GM11168 (cell line): ENCODE measurements around the gene FGF2.

ENCODE experiments used
- in situ Hi-C: fragments of 300-500 bp; cut with MboI; formaldehyde crosslinking; loops from one replicate; pipeline ENCODE4 v1.12.0; 2022; ENCODE audit warnings: low sequenced_read_pairs; ENCODE audit not compliant: unreplicated experiment

Gene FGF2

DNA sequence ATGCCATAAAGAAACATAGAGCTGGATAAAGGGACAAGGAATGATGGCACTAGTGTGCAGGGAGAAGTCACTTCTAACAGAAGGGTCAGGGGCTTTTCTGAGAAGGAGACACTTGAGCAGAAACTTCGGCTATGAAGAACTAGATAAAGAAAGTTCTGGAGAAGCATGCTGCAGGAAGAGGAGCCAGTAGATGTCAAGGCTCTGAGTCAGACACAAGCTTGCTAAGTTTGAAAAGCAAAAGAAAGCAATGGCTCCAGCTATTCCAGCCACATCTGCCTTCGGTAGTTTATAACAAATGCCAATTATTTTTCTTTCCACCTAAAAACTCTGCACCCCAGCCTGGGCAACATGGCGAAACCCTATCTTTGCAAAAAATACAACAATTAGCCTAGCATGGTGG lies 88.3 kb downstream of the FGF2 start:
- in situ Hi-C loops, result no loop called here

DNA sequence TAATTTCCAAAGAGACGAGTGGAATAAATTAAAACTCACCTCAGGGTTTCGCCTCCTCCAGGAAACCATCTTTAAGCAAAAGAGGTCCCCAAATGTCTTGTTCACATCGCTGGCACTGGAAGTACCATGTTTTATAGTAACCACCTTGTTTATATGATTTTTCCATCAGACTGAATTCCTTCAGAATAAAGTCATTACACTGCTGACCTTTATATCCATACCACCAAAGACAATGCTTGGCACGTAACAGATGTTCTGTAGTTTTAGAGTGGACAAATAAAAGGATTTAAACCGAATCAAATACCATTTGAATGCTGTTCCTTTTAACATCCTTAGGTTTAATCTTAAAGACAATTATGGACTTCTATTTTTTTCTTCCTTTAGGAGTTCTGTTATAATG lies 91.1 kb downstream of the FGF2 start:
- in situ Hi-C loops, result no loop called here

DNA sequence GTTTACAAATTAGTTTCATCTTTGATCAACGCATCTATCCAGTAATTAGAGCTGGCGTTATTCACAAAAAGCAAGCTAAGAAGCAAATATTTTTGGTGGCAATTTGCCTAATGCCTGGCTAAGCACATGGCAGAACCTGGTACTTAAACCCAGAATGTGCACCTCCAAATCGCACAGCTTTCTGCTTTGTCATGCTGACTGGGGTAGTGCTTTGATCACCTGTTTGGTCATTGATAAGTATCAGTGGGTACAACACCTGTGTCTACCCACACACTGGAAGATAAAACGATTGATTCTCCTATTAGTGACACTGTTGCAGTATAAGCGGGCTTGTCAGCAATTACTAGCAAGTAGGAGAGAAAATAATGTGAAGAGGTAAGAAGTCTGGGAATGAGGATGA lies 93.8 kb downstream of the FGF2 start:
- in situ Hi-C loops, result loop anchor here (5.0 kb wide), 1 partner anchor 168 kb away; no protein-coding TSS in a partner anchor

DNA sequence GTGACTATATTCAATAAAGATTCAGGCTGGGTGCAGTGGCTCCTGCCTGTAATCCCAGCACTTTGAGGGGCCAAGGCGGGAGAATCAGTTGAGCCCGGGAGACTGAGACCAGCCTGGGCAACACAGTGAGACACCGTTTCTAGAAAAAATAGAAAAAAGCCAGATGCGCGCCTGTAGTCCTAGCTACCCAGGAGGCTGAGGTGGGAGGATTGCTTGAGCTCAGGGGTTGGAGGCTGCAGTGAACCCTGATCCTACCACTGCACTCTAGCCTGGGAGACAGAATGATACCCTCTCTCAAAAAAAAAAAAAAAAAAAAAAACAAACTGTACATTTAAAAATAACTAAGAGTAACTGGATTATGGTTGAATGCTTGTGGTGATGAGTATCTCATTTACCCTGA lies 94.7 kb downstream of the FGF2 start:
- in situ Hi-C loops, result loop anchor here (5.0 kb wide), 1 partner anchor 169 kb away; no protein-coding TSS in a partner anchor

DNA sequence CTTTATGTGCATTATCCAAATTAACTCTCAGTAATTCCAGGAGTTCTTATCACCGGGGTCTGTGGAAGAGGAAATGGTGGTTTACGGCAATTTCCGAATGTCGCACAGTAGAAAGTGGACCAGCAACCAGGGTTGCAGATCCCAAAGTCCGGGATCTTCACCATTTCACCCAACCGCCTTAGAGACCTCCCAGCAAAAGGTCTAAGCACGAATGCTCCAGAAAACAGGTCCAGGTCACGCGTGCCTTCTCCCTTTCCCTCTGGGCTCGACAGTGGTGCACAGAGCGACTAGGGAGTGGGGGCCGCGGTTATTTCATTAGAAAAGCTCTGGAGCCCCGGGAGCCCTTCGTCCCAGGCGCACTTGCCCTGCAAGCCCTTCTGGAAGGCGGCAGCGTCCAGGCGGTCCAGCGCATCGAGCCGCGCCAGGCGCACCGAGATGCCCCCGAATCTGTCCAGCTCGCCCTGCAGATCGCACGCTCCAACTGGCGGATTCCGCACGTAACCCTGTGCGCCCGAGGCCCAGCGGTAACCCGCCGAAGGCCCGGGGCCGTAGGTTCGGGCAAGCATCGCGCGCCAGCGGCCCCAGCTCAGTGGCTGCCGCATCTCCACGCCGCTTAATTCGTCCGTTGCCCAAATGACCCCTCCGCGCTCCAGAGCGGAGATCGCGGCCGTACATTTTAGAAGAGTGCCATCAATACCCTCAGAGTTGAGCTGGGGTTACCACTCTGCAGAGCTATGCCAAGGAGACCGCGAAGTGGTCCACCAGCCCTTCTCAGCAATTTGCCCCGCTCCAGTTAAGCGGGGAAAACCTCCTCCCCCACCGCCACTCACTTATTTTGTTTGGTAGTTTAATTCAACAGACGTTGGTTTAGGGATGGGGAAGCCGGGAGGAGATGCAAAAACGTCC lies 95.6 kb downstream of the FGF2 start, which contains the start of gene NUDT6:
TSS of gene NUDT6 (minus strand) at position 627 of the 906 bp plus-strand sequence. CDS start at position 602, 25 bp downstream.
- in situ Hi-C loops, result loop anchor here (5.0 kb wide), 1 partner anchor 170 kb away; no protein-coding TSS in a partner anchor

DNA sequence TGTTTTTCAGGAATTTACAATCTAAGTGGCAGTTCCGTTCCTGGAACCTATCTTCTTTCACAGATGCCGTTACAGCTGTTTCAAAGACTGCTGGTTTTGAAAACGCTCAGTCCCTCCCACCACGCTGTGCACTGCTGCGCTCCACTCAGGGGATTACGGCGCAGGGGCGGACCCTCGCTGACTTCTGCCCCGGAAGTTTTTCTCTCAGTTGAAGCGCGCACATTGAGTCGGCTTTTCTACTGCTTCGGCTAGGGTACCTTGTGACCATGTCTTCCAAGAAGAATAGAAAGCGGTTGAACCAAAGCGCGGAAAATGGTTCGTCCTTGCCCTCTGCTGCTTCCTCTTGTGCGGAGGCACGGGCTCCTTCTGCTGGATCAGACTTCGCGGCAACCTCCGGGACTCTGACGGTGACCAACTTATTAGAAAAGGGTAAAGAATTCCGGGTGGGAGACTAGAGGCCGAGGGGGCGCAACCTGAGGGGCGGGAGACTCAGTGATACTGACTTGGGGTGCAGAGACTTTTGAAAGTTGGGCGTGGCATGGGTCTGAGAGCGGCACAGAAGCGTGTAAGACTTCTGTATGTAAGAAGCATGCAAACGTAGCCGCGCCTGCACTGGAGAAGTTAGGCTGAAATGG lies 96.4 kb downstream of the FGF2 start:
- in situ Hi-C loops, result loop anchor here (5.0 kb wide), 1 partner anchor 171 kb away; no protein-coding TSS in a partner anchor

DNA sequence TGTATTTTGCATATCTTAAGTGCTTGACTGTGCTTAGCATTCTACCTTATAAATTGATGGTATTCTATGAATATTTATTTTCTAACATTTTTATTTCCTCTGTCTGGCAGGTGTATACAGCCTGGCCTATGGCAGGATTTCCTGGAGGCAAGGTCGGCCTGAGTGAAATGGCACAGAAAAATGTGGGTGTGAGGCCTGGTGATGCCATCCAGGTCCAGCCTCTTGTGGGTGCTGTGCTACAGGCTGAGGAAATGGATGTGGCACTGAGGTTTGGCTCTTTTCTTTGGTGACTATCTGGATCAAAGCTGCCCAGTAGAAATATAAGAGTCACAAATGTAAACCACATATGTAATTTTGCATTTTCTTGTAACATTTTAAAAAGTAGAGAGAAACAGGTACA lies 102.3 kb downstream of the FGF2 start:
- in situ Hi-C loops, result loop anchor here (25.0 kb wide), 1 partner anchor 317 kb away; the partner anchor contains the start of gene IL21

DNA sequence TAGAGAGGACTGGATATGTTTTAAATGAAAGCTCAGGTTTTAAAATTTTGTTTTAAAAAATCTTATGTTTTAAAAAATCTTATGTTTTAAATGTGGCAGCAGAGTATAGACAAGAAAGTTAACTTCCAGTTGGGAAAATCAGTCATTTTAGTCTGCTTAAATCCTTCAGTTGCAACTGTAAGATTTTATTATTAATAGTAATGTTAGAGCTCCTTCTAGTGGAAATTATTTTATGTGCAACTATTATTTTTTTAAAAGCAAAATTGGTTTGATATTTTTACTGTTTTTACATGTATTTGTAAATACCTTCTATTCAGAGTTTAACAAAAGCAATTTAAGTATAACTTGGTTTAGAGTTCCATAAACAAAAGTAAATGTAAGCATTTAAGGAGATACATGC lies 104.2 kb downstream of the FGF2 start:
- in situ Hi-C loops, result loop anchor here (25.0 kb wide), 1 partner anchor 319 kb away; the partner anchor contains the start of gene IL21

DNA sequence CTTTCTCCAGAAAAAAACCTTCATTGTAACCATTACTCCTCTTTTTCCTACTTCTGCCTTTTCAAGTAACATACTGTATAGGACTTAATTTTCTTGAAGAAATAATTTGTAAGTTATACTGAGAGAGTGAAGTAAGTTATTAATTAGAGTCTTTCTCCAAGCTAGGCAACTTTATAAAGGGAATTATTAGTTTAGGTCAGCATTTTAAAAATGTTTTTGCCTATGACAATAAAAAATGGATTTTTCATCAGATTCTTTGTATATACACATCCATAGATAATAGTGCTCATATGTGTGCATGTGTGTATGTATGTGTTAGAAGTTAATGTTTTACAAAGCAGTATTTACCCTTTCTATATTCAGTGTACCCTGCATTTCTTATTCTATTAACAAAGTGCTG lies 106.1 kb downstream of the FGF2 start:
- in situ Hi-C loops, result loop anchor here (25.0 kb wide), 1 partner anchor 320 kb away; the partner anchor contains the start of gene IL21

DNA sequence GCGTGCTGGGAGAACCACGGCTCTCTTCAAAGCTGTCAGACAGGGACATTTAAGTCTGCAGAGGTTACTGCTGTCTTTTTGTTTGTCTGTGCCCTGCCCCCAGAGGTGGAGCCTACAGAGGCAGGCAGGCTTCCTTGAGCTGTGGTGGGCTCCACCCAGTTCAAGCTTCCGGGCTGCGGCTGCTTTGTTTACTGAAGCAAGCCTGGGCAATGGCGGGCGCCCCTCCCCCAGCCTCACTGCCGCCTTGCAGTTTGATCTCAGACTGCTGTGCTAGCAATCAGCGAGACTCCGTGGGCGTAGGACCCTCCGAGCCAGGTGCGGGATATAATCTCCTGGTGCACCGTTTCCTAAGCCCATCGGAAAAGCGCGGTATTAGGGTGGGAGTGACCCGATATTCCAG lies 118.5 kb downstream of the FGF2 start:
- in situ Hi-C loops, result loop anchor here (25.0 kb wide), 1 partner anchor 333 kb away; the partner anchor contains the start of gene IL21

DNA sequence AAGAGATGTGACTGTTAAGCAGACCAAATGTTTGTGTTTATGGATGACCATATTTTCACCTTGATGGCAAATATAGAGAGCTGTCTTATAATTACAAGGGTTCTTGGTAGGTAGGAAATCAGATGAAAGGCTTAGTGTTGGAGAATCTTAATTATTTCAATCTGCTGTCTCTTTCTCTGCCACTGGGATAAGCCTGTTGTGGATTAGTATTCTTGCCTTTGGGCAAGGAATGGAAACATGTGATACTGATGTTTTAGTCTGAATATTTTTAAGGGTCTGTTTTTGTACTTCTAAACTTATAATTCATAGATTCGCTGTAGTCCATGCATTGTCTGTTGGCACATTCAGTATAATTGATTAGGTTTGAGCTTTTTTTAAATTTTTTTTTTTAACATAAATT lies 119.5 kb downstream of the FGF2 start:
- in situ Hi-C loops, result loop anchor here (25.0 kb wide), 1 partner anchor 334 kb away; the partner anchor contains the start of gene IL21
